ENCODE measurements around the gene TBC1D30.

- no peak for TF ChIP-seq CTCF (IDR thresholded peaks at IDR 0.05)
- TF ChIP-seq POLR2A (IDR thresholded peaks at IDR 0.05) = no peak
Observed at GRCh38 chr12:64895526-64895925, 71.1 kb downstream of the TBC1D30 start.
